ENCODE results near the gene TRPV5. TPM values are rescaled to one million over a fixed set of nuclear protein-coding genes. Genes with fewer than 3 reads are reported as not detected.

Gene TRPV5
- total RNA-seq, 4 donors from 2014 or later: 0.31 TPM; not detected in 3

DNA sequence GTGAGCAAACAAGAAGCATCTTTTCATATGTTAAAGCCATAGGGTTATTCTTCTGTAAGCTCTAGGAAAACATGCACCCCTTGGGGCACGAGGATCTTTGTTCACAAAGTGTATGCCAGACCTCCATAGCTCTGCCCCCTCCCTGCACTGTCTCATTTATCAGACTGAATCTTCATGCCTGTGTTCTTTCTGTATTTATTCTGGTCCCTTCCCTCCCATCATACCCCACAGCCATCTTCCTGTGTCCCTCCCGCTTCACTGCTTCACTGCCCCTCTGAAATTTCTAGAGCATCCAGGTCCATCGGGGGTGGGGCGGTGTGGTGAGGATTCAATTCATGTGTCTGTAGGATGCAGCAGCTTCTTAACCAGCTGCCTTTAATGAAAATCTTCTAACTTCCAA lies 71.2 kb downstream of the TRPV5 start:
- H3K27me3 ChIP-seq: peaks cover 5% of the 10 kb centered on the region
- no peak overlapping the region for H3K27ac ChIP-seq
- peaks cover 0 to 29% of the 10 kb centered on the region in 2 donors for H3K36me3 ChIP-seq
- WGBS, 2 donors (ENCODE audit: low coverage in 1 of 2): 100% methylated on average over 2 of the region's 4 CpGs; no CpG with 5 or more reads in 1 of the 2 donors
- H3K4me3 ChIP-seq: no peak overlapping the region
- no peaks in the 10 kb centered on the region for H3K4me1 ChIP-seq
- no peaks in the 10 kb centered on the region for H3K9me3 ChIP-seq
- TF ChIP-seq, protein P1, sequence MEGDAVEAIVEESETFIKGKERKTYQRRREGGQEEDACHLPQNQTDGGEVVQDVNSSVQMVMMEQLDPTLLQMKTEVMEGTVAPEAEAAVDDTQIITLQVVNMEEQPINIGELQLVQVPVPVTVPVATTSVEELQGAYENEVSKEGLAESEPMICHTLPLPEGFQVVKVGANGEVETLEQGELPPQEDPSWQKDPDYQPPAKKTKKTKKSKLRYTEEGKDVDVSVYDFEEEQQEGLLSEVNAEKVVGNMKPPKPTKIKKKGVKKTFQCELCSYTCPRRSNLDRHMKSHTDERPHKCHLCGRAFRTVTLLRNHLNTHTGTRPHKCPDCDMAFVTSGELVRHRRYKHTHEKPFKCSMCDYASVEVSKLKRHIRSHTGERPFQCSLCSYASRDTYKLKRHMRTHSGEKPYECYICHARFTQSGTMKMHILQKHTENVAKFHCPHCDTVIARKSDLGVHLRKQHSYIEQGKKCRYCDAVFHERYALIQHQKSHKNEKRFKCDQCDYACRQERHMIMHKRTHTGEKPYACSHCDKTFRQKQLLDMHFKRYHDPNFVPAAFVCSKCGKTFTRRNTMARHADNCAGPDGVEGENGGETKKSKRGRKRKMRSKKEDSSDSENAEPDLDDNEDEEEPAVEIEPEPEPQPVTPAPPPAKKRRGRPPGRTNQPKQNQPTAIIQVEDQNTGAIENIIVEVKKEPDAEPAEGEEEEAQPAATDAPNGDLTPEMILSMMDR (IDR thresholded peaks at IDR 0.05): no peak
- no peak for TF ChIP-seq POLR2AphosphoS5 (IDR thresholded peaks at IDR 0.05)
- no peak for ATAC-seq

DNA sequence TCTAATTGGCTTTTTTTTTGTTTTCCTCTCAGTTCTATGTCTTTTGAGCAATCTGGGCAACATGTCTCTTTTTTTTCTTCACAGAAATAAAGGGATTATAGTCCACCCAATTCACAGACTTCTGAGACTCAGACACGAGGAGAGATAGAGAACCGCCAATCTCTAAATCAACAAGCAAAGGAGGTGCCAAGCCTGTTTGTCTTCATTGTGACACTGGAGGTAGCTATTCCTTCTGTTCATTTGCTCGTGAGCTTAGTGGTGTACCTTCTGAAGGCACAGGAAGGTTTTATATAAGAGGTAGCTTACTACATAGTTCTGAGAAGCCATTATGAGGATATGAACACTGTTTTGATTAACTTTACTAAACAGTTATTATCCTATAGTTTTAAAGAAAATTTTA lies 72.6 kb downstream of the TRPV5 start:
- H3K27me3 ChIP-seq: no peaks in the 10 kb centered on the region
- H3K4me1 ChIP-seq: peaks cover 0 to 6% (median 1%) of the 10 kb centered on the region in 3 donors
- no peak for ATAC-seq
- H3K9me3 ChIP-seq: no peaks in the 10 kb centered on the region
- H3K4me3 ChIP-seq: no peak overlapping the region
- peaks cover 0 to 29% of the 10 kb centered on the region in 2 donors for H3K36me3 ChIP-seq
- no peak overlapping the region for H3K27ac ChIP-seq
- 75 to 84% methylated on average over 3 of the region's 3 CpGs for WGBS, 2 donors (ENCODE audit: low coverage in 1 of 2)
- no peak for TF ChIP-seq POLR2A (IDR thresholded peaks at IDR 0.05)
- TF ChIP-seq POLR2AphosphoS5 (IDR thresholded peaks at IDR 0.05): no peak
- no peak for TF ChIP-seq EP300 (IDR thresholded peaks at IDR 0.05)
- TF ChIP-seq, protein P1 (IDR thresholded peaks at IDR 0.05): no peak

DNA sequence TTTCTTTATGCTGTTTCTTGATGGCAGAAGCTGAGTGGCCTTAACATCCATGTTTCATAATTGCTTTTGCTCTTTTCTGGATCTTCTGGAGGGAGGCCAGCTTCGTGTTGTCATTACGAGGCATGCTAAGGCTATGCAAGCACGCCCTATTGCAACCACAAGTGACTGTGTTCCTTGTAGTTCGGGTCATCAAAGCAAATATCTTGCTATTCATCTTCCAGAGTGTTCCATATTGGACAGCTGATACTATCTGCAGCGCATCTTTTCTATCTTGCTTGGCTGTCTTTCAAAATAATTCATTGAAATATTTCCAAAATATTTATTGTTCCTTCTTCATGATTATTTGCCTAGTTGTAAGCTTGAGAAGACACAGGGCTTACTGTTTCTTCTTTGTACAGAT lies 73.7 kb downstream of the TRPV5 start:
- H3K27me3 ChIP-seq: no peaks in the 10 kb centered on the region
- H3K9me3 ChIP-seq: no peaks in the 10 kb centered on the region
- TF ChIP-seq POLR2A (IDR thresholded peaks at IDR 0.05) (no peak), POLR2AphosphoS5 (IDR thresholded peaks at IDR 0.05) (peak; percentile 19), EP300 (IDR thresholded peaks at IDR 0.05) (no peak)
- TF ChIP-seq, protein P1 (IDR thresholded peaks at IDR 0.05): no peak
- H3K4me1 ChIP-seq: peaks cover 0 to 17% (median 7%) of the 10 kb centered on the region in 3 donors
- H3K36me3 ChIP-seq: peaks cover 0 to 29% of the 10 kb centered on the region in 2 donors
- H3K27ac ChIP-seq: no peak overlapping the region
- no peak overlapping the region for H3K4me3 ChIP-seq
- ATAC-seq: no peak
- 35 to 81% methylated on average over 3 to 5 of the region's 5 CpGs for WGBS, 2 donors (ENCODE audit: low coverage in 1 of 2)

DNA sequence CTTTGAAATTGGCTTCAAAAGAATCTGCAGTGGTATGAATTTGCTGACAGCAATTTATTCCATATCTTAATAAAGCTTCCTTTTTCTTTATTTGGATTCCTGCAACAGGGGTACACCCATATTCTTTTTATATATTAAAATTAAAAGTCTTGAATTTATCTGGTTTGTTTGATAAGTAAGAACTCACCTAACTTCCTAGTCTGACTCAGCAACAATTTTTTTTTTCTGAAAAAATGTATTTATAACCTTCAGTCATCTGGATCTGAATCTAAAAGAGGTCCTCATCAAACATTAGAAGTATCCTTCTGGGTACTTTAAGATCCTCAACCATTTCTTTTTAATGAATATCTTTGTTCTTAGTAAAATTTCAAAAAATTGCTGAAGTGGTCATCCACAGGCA lies 74.1 kb downstream of the TRPV5 start:
- no peak overlapping the region for H3K27ac ChIP-seq
- no peaks in the 10 kb centered on the region for H3K27me3 ChIP-seq
- no peak for ATAC-seq
- H3K4me3 ChIP-seq: no peak overlapping the region
- TF ChIP-seq POLR2A (IDR thresholded peaks at IDR 0.05): no peak
- TF ChIP-seq, protein P1 (IDR thresholded peaks at IDR 0.05): no peak
- TF ChIP-seq POLR2AphosphoS5 (IDR thresholded peaks at IDR 0.05): no peak
- no peak for TF ChIP-seq EP300 (IDR thresholded peaks at IDR 0.05)
- H3K36me3 ChIP-seq: peaks cover 0 to 27% of the 10 kb centered on the region in 2 donors
- H3K4me1 ChIP-seq: peaks cover 0 to 18% (median 7%) of the 10 kb centered on the region in 3 donors
- H3K9me3 ChIP-seq: no peaks in the 10 kb centered on the region

Other genes starting within 250 kb of the TRPV5 start
- under 1 TPM in 1 of 4 donors, not detected in 3; 0.94 TPM for gene PRSS1, start 184.3 kb downstream of the TRPV5 start, total RNA-seq
- not detected for gene PRSS2, start 162.8 kb downstream of the TRPV5 start, total RNA-seq
- gene EPHB6, start 78.7 kb downstream of the TRPV5 start, total RNA-seq: 10 to 100 TPM in 2 of 4 donors, 1 to 10 TPM in 2; 6.0 to 22.1 (median 9.7) TPM
- under 1 TPM in 1 of 4 donors, not detected in 3; 0.16 TPM for gene TRPV6, start 48.0 kb downstream of the TRPV5 start, total RNA-seq
- not detected for gene LLCFC1, start 5.7 kb upstream of the TRPV5 start, total RNA-seq
- not detected for gene KEL, start 28.6 kb upstream of the TRPV5 start, total RNA-seq
- not detected for gene OR9A2, start 93.4 kb upstream of the TRPV5 start, total RNA-seq
- gene OR6V1, start 118.6 kb upstream of the TRPV5 start, total RNA-seq: not detected
- 1 to 10 TPM in 1 of 4 donors, not detected in 3; 6.8 TPM for gene PIP, start 198.3 kb upstream of the TRPV5 start, total RNA-seq
- not detected for gene TAS2R39, start 249.7 kb upstream of the TRPV5 start, total RNA-seq